B cell (primary cell): Measurements from ENCODE around the gene AK8. TPM values are rescaled to one million over a fixed set of nuclear protein-coding genes. Genes with fewer than 3 reads are reported as not detected.

Source experiments
- ATAC-seq: fragments of 200-7000 bp; cut with Tn5 transposase; one replicate; pipeline ENCODE4 v1.10.0; 2021; ENCODE audit warnings: low read depth, mild to moderate bottlenecking, moderate number of reproducible peaks, moderate library complexity
- CTCF ChIA-PET: fragments of 350-600 bp; sonication (Branson Sonifier 250); formaldehyde crosslinking; loops from one replicate; lab custom pipeline; 2021; ENCODE audit warnings: antibody characterized with exemption, inconsistent platforms; lab: Charles Lee
- POLR2A ChIA-PET: fragments of 350-600 bp; sonication (Branson Sonifier 250); formaldehyde crosslinking; loops from one replicate; lab custom pipeline; 2021; ENCODE audit warnings: antibody characterized with exemption; lab: Charles Lee
- DNase-seq: peaks from one replicate; pipeline ENCODE4 v3.0.0; 2013
- H2AFZ ChIP-seq: 2 replicates; pipeline ENCODE4 v1.6.1; 2012; ENCODE audit warnings: mild to moderate bottlenecking, low read depth, low read length; ENCODE audit not compliant: insufficient read depth, poor library complexity, severe bottlenecking
- H3K27ac ChIP-seq, 2 donors: 1 replicate in 1 of 2; 2 replicates in 1 of 2; pipeline ENCODE4 v1.5.1; 2012 to 2013; ENCODE audit warnings: low read length in 2 of 2, mild to moderate bottlenecking in 2 of 2, moderate library complexity in 1 of 2
- H3K27me3 ChIP-seq, 4 experiments: fragments of 200-600 bp in 1 of 4; sonication (generic) in 1 of 4; replicated peaks in 1 of 4; 1 replicate in 2 of 4; 2 replicates in 2 of 4; pipeline versions ENCODE4 v1.6.1 to v1.7.0; 2013 to 2016; ENCODE audit warnings: low read length in 3 of 4, mild to moderate bottlenecking in 2 of 4, mixed read lengths in 1 of 4, moderate library complexity in 1 of 4; ENCODE audit not compliant: insufficient read depth in 4 of 4, control insufficient read depth in 3 of 4; ENCODE audit errors: control extremely low read depth in 1 of 4
- H3K36me3 ChIP-seq, 2 experiments: replicated peaks in 1 of 2; 1 replicate in 1 of 2; 2 replicates in 1 of 2; pipeline versions ENCODE4 v1.6.1 to v1.7.1; 2013; ENCODE audit warnings: low read length in 1 of 2; ENCODE audit not compliant: insufficient read depth in 2 of 2, control insufficient read depth in 1 of 2; ENCODE audit errors: control extremely low read depth in 1 of 2, extremely low read depth in 1 of 2
- H3K4me1 ChIP-seq, 2 donors: fragments of 200-600 bp in 1 of 2; sonication (generic) in 1 of 2; 1 replicate in 1 of 2; 2 replicates in 1 of 2; pipeline versions ENCODE4 v1.5.1 to v1.6.1; 2013 to 2017; ENCODE audit warnings: low read length in 2 of 2; ENCODE audit not compliant: control insufficient read depth in 2 of 2, insufficient read depth in 2 of 2
- H3K4me2 ChIP-seq: replicated peaks from 2 replicates; pipeline ENCODE3; 2012; ENCODE audit warnings: mild to moderate bottlenecking, low read depth, low read length; ENCODE audit not compliant: poor library complexity, severe bottlenecking
- H3K4me3 ChIP-seq, 5 experiments: fragments of 200-600 bp in 1 of 5; sonication (generic) in 1 of 5; 1 replicate in 3 of 5; 2 replicates in 2 of 5; pipeline versions ENCODE4 v1.5.1 to v1.7.0; 2011 to 2016; ENCODE audit warnings: low read length in 4 of 5, mild to moderate bottlenecking in 4 of 5, low read depth in 2 of 5, control low read depth in 1 of 5, moderate library complexity in 1 of 5; ENCODE audit not compliant: insufficient read depth in 1 of 5; ENCODE audit errors: control extremely low read depth in 1 of 5, extremely low read depth in 1 of 5
- H3K79me2 ChIP-seq: fragments of 200-600 bp; sonication (generic); one replicate; pipeline ENCODE4 v1.6.0; 2016; ENCODE audit warnings: low read length; ENCODE audit not compliant: control insufficient read depth, insufficient read depth
- H3K9ac ChIP-seq: fragments of 200-600 bp; sonication (generic); 2 replicates; pipeline ENCODE4 v1.6.1; 2017; ENCODE audit warnings: mild to moderate bottlenecking, low read length, moderate library complexity
- H3K9me3 ChIP-seq, 3 donors: one replicate each; pipeline versions ENCODE4 v1.6.1 to v1.7.1; 2013; ENCODE audit warnings: low read length in 2 of 3; ENCODE audit not compliant: control insufficient read depth in 2 of 3, insufficient read depth in 1 of 3; ENCODE audit errors: control extremely low read depth in 1 of 3
- H4K20me1 ChIP-seq: 2 replicates; pipeline ENCODE4 v1.6.0; 2012; ENCODE audit warnings: mild to moderate bottlenecking, low read length; ENCODE audit not compliant: insufficient read depth, control insufficient read depth, poor library complexity, severe bottlenecking
- H3K27ac Mint-ChIP-seq: one replicate; pipeline ENCODE4 v1.8.0; 2021; ENCODE audit warnings: mixed read lengths
- H3K27me3 Mint-ChIP-seq: one replicate; pipeline ENCODE4 v1.8.0; 2021; ENCODE audit warnings: mixed read lengths
- H3K4me1 Mint-ChIP-seq: one replicate; pipeline ENCODE4 v1.8.0; 2021; ENCODE audit warnings: mixed read lengths
- H3K4me3 Mint-ChIP-seq: one replicate; pipeline ENCODE4 v1.8.0; 2021; ENCODE audit warnings: mixed read lengths
- H3K9me3 Mint-ChIP-seq: one replicate; pipeline ENCODE4 v1.8.0; 2022; ENCODE audit warnings: mixed read lengths; ENCODE audit not compliant: insufficient read depth
- CTCF ChIP-seq: fragments of 200-600 bp; IDR thresholded peaks from one replicate; pipeline ENCODE4 v1.8.0; 2022; ENCODE audit warnings: antibody characterized with exemption, mild to moderate bottlenecking
- EZH2 ChIP-seq: IDR thresholded peaks from 2 replicates; pipeline ENCODE4 v1.6.1; 2012; ENCODE audit warnings: borderline replicate concordance, low read depth, mild to moderate bottlenecking, moderate library complexity, low read length; ENCODE audit not compliant: insufficient read depth, poor library complexity, severe bottlenecking
- WGBS: methylation state at CpG from one replicate; pipeline ENCODE4 v1.1.5; 2013; ENCODE audit warnings: missing lambda C conversion rate; ENCODE audit not compliant: insufficient coverage; 5-methylcytosine and 5-hydroxymethylcytosine counted together
- intact Hi-C: fragments of 100-400 bp; cut with micrococcal nuclease; formaldehyde crosslinking; loops from one replicate; pipeline ENCODE4 v1.10.0; 2022
- polyA plus RNA-seq: library from polyadenylated mRNA; depleted of rRNA; stranded (reverse); fragments of >200 nt; gene quantifications from 2 replicates; pipeline ENCODE4 v1.2.3, GENCODE V29; 2012
- total RNA-seq, 2 donors: library from RNA; stranded (reverse); fragments of 120-200 nt in 1 of 2; gene quantifications; 1 replicate in 1 of 2; 2 replicates in 1 of 2; pipeline versions ENCODE4 v1.2.3 to v1.2.4, GENCODE V29; 2013 to 2022

Gene AK8
- total and polyA plus RNA-seq, 2 donors (not counting 1 experiment from before 2014, with no cell fraction given): 1.9 to 8.6 TPM

GRCh38 chr9:132753593-132753880 lies 124.5 kb downstream of the AK8 start:
- 93% methylated on average over 7 of the region's 7 CpGs for WGBS
- Mint-ChIP-seq H3K27ac (no peak overlapping the region), H3K27me3 (peaks cover 11% of the 10 kb centered on the region), H3K4me1 (no peaks in the 10 kb centered on the region), H3K9me3 (no peaks in the 10 kb centered on the region), H3K4me3 (no peak overlapping the region)
- no peaks in the 10 kb centered on the region for H3K4me1 ChIP-seq
- no peak overlapping the region for H3K4me2 ChIP-seq
- CTCF ChIA-PET: no interaction called here
- ATAC-seq (no peak), DNase-seq (no peak)
- no peaks in the 10 kb centered on the region for H3K36me3 ChIP-seq
- H3K27me3 ChIP-seq: no peaks in the 10 kb centered on the region
- no peaks in the 10 kb centered on the region for H4K20me1 ChIP-seq
- intact Hi-C loops: no loop called here
- no peak overlapping the region for H2AFZ ChIP-seq
- H3K9me3 ChIP-seq: no peaks in the 10 kb centered on the region
- TF ChIP-seq EZH2 (no peak), CTCF (no peak)
- no peaks in the 10 kb centered on the region for H3K79me2 ChIP-seq
- POLR2A ChIA-PET: no interaction called here
- H3K9ac ChIP-seq: no peak overlapping the region
- H3K27ac ChIP-seq: no peak overlapping the region
- no peak overlapping the region for H3K4me3 ChIP-seq

GRCh38 chr9:132752877-132753592 lies 125.0 kb downstream of the AK8 start:
- H3K9me3 Mint-ChIP-seq: no peaks in the 10 kb centered on the region
- no peaks in the 10 kb centered on the region for H3K4me1 Mint-ChIP-seq
- ChIA-PET POLR2A (no interaction called here), CTCF (no interaction called here)
- H3K27ac ChIP-seq: no peak overlapping the region
- no peaks in the 10 kb centered on the region for H3K9me3 ChIP-seq
- 93% methylated on average over 10 of the region's 10 CpGs for WGBS
- TF ChIP-seq CTCF (no peak), EZH2 (no peak)
- ATAC-seq: no peak
- no peak for DNase-seq
- no peak overlapping the region for H2AFZ ChIP-seq
- no peak overlapping the region for H3K9ac ChIP-seq
- no peaks in the 10 kb centered on the region for H3K4me1 ChIP-seq
- no peak overlapping the region for H3K4me3 ChIP-seq
- peaks cover 13% of the 10 kb centered on the region for H3K27me3 Mint-ChIP-seq
- no peaks in the 10 kb centered on the region for H3K79me2 ChIP-seq
- H3K36me3 ChIP-seq: no peaks in the 10 kb centered on the region
- intact Hi-C loops: no loop called here
- H3K27ac Mint-ChIP-seq: no peak overlapping the region
- no peaks in the 10 kb centered on the region for H3K27me3 ChIP-seq
- no peak overlapping the region for H3K4me3 Mint-ChIP-seq
- H3K4me2 ChIP-seq: no peak overlapping the region
- H4K20me1 ChIP-seq: no peaks in the 10 kb centered on the region
